ENCODE measurements around the gene EXOC3L4.

The EXOC3L4 gene

GRCh38 chr14:103059556-103059955 lies 35.0 kb upstream of the EXOC3L4 start:
- H3K9me3 ChIP-seq (ENCODE audit: insufficient read depth, low read depth, low read length), result no peaks in the 10 kb centered on the region
- H3K36me3 ChIP-seq (ENCODE audit: insufficient read depth, low read length), result no peaks in the 10 kb centered on the region
- H3K4me3 ChIP-seq (ENCODE audit: low read length), result no peak overlapping the region
- no peaks in the 10 kb centered on the region for H3K27me3 ChIP-seq (ENCODE audit: insufficient read depth, low read length)
- no peak overlapping the region for H3K27ac ChIP-seq (ENCODE audit: low read depth, low read length)
- no peak overlapping the region for H3K9ac ChIP-seq (ENCODE audit: low read depth, low read length)
- peaks cover 9% of the 10 kb centered on the region for H3K4me1 ChIP-seq (ENCODE audit: insufficient read depth, low read length)
- WGBS, result 97% methylated on average over 3 of the region's 5 CpGs

- H3K9ac ChIP-seq (ENCODE audit: low read depth, low read length), result no peak overlapping the region
- 68% methylated on average over 5 of the region's 6 CpGs for WGBS
- H3K27me3 ChIP-seq (ENCODE audit: insufficient read depth, low read length), result no peaks in the 10 kb centered on the region
- H3K27ac ChIP-seq (ENCODE audit: low read depth, low read length), result no peak overlapping the region
- H3K4me1 ChIP-seq (ENCODE audit: insufficient read depth, low read length), result no peaks in the 10 kb centered on the region
- H3K9me3 ChIP-seq (ENCODE audit: insufficient read depth, low read depth, low read length), result no peaks in the 10 kb centered on the region
- H3K4me3 ChIP-seq (ENCODE audit: low read length), result no peak overlapping the region
- H3K36me3 ChIP-seq (ENCODE audit: insufficient read depth, low read length), result no peaks in the 10 kb centered on the region
Measured at GRCh38 chr14:103061482-103061976, 33.0 kb upstream of the EXOC3L4 start.

GRCh38 chr14:103064436-103064835 lies 30.1 kb upstream of the EXOC3L4 start:
- H3K4me1 ChIP-seq (ENCODE audit: insufficient read depth, low read length), result no peaks in the 10 kb centered on the region

GRCh38 chr14:103064978-103065377 lies 29.5 kb upstream of the EXOC3L4 start:
- 94% methylated on average over 12 of the region's 12 CpGs for WGBS
- no peaks in the 10 kb centered on the region for H3K36me3 ChIP-seq (ENCODE audit: insufficient read depth, low read length)
- no peaks in the 10 kb centered on the region for H3K27me3 ChIP-seq (ENCODE audit: insufficient read depth, low read length)
- no peak overlapping the region for H3K9ac ChIP-seq (ENCODE audit: low read depth, low read length)
- no peak overlapping the region for H3K4me3 ChIP-seq (ENCODE audit: low read length)
- H3K4me1 ChIP-seq (ENCODE audit: insufficient read depth, low read length), result no peaks in the 10 kb centered on the region
- H3K9me3 ChIP-seq (ENCODE audit: insufficient read depth, low read depth, low read length), result no peaks in the 10 kb centered on the region
- H3K27ac ChIP-seq (ENCODE audit: low read depth, low read length), result no peak overlapping the region

More at GRCh38 chr14:103064436-103064835, 30.1 kb upstream of the EXOC3L4 start:
- Histone ChIP-seq H3K36me3 (ENCODE audit: insufficient read depth, low read length) (no peaks in the 10 kb centered on the region), H3K9ac (ENCODE audit: low read depth, low read length) (no peak overlapping the region), H3K9me3 (ENCODE audit: insufficient read depth, low read depth, low read length) (no peaks in the 10 kb centered on the region), H3K27ac (ENCODE audit: low read depth, low read length) (no peak overlapping the region), H3K27me3 (ENCODE audit: insufficient read depth, low read length) (no peaks in the 10 kb centered on the region), H3K4me3 (ENCODE audit: low read length) (no peak overlapping the region)
- WGBS, result 92% methylated on average over 3 of the region's 4 CpGs

GRCh38 chr14:103065861-103066260 lies 28.7 kb upstream of the EXOC3L4 start:
- 94% methylated on average over 7 of the region's 7 CpGs for WGBS
- no peak overlapping the region for H3K27ac ChIP-seq (ENCODE audit: low read depth, low read length)
- H3K36me3 ChIP-seq (ENCODE audit: insufficient read depth, low read length), result no peaks in the 10 kb centered on the region
- H3K9ac ChIP-seq (ENCODE audit: low read depth, low read length), result no peak overlapping the region
- H3K4me1 ChIP-seq (ENCODE audit: insufficient read depth, low read length), result no peaks in the 10 kb centered on the region
- H3K4me3 ChIP-seq (ENCODE audit: low read length), result no peak overlapping the region
- H3K27me3 ChIP-seq (ENCODE audit: insufficient read depth, low read length), result no peaks in the 10 kb centered on the region
- no peaks in the 10 kb centered on the region for H3K9me3 ChIP-seq (ENCODE audit: insufficient read depth, low read depth, low read length)

- 94% methylated on average over 9 of the region's 9 CpGs for WGBS
- Histone ChIP-seq H3K4me3 (ENCODE audit: low read length) (no peak overlapping the region), H3K36me3 (ENCODE audit: insufficient read depth, low read length) (no peaks in the 10 kb centered on the region), H3K9ac (ENCODE audit: low read depth, low read length) (no peak overlapping the region), H3K27ac (ENCODE audit: low read depth, low read length) (no peak overlapping the region), H3K4me1 (ENCODE audit: insufficient read depth, low read length) (no peaks in the 10 kb centered on the region), H3K9me3 (ENCODE audit: insufficient read depth, low read depth, low read length) (no peaks in the 10 kb centered on the region), H3K27me3 (ENCODE audit: insufficient read depth, low read length) (no peaks in the 10 kb centered on the region)
Measured at GRCh38 chr14:103066399-103066798, 28.1 kb upstream of the EXOC3L4 start.

- 89% methylated on average over 8 of the region's 8 CpGs for WGBS
Measured at GRCh38 chr14:103067231-103067954, 27.1 kb upstream of the EXOC3L4 start.

GRCh38 chr14:103068351-103069073 lies 26.0 kb upstream of the EXOC3L4 start:
- H3K27ac ChIP-seq (ENCODE audit: low read depth, low read length), result no peak overlapping the region
- H3K4me3 ChIP-seq (ENCODE audit: low read length), result no peak overlapping the region
- H3K27me3 ChIP-seq (ENCODE audit: insufficient read depth, low read length), result no peaks in the 10 kb centered on the region
- H3K36me3 ChIP-seq (ENCODE audit: insufficient read depth, low read length), result no peaks in the 10 kb centered on the region
- WGBS, result 82% methylated on average over 22 of the region's 22 CpGs
- no peaks in the 10 kb centered on the region for H3K4me1 ChIP-seq (ENCODE audit: insufficient read depth, low read length)
- no peaks in the 10 kb centered on the region for H3K9me3 ChIP-seq (ENCODE audit: insufficient read depth, low read depth, low read length)
- no peak overlapping the region for H3K9ac ChIP-seq (ENCODE audit: low read depth, low read length)

More at GRCh38 chr14:103067231-103067954, 27.1 kb upstream of the EXOC3L4 start:
- H3K27me3 ChIP-seq (ENCODE audit: insufficient read depth, low read length), result no peaks in the 10 kb centered on the region
- H3K36me3 ChIP-seq (ENCODE audit: insufficient read depth, low read length), result no peaks in the 10 kb centered on the region
- no peak overlapping the region for H3K4me3 ChIP-seq (ENCODE audit: low read length)
- H3K4me1 ChIP-seq (ENCODE audit: insufficient read depth, low read length), result no peaks in the 10 kb centered on the region
- H3K9ac ChIP-seq (ENCODE audit: low read depth, low read length), result no peak overlapping the region
- no peak overlapping the region for H3K27ac ChIP-seq (ENCODE audit: low read depth, low read length)
- H3K9me3 ChIP-seq (ENCODE audit: insufficient read depth, low read depth, low read length), result no peaks in the 10 kb centered on the region

GRCh38 chr14:103070263-103070885 lies 24.2 kb upstream of the EXOC3L4 start:
- Histone ChIP-seq H3K36me3 (ENCODE audit: insufficient read depth, low read length) (no peaks in the 10 kb centered on the region), H3K4me1 (ENCODE audit: insufficient read depth, low read length) (no peaks in the 10 kb centered on the region), H3K9me3 (ENCODE audit: insufficient read depth, low read depth, low read length) (no peaks in the 10 kb centered on the region), H3K4me3 (ENCODE audit: low read length) (no peak overlapping the region), H3K9ac (ENCODE audit: low read depth, low read length) (no peak overlapping the region), H3K27ac (ENCODE audit: low read depth, low read length) (no peak overlapping the region), H3K27me3 (ENCODE audit: insufficient read depth, low read length) (peaks cover 8% of the 10 kb centered on the region)
- WGBS, result 83% methylated on average over 8 of the region's 8 CpGs

- no peaks in the 10 kb centered on the region for H3K36me3 ChIP-seq (ENCODE audit: insufficient read depth, low read length)
- peaks cover 9% of the 10 kb centered on the region for H3K27me3 ChIP-seq (ENCODE audit: insufficient read depth, low read length)
- H3K9me3 ChIP-seq (ENCODE audit: insufficient read depth, low read depth, low read length), result no peaks in the 10 kb centered on the region
- H3K9ac ChIP-seq (ENCODE audit: low read depth, low read length), result no peak overlapping the region
- no peak overlapping the region for H3K4me3 ChIP-seq (ENCODE audit: low read length)
- H3K4me1 ChIP-seq (ENCODE audit: insufficient read depth, low read length), result no peaks in the 10 kb centered on the region
- WGBS, result 91% methylated on average over 21 of the region's 21 CpGs
- no peak overlapping the region for H3K27ac ChIP-seq (ENCODE audit: low read depth, low read length)
Measured at GRCh38 chr14:103070971-103071542, 23.5 kb upstream of the EXOC3L4 start.

Data from HUES64 (cell line).